AG04449 (cell line): ENCODE results near the gene MGAT3.

Experiments
- CTCF ChIA-PET: fragments of 350-600 bp; formaldehyde crosslinking; extraction: SDS; loops from one replicate; lab custom pipeline; 2021; ENCODE audit warnings: antibody characterized with exemption; lab: Yijun Ruan, JAX
- POLR2A ChIA-PET: fragments of 400-600, 350-600 bp; formaldehyde crosslinking; extraction: SDS; loops from one replicate; lab custom pipeline; 2020; ENCODE audit warnings: antibody characterized with exemption, inconsistent platforms; lab: Yijun Ruan, JAX
- DNase-seq: peaks from one replicate; pipeline ENCODE4 v3.0.0-alpha.2; 2010; ENCODE audit warnings: low read depth, low spot score
- H3K4me3 ChIP-seq: 2 replicates; pipeline ENCODE4 v1.5.1; 2011; ENCODE audit warnings: low read depth, mild to moderate bottlenecking, control low read depth, low read length
- CTCF ChIP-seq: IDR thresholded peaks from one replicate; pipeline ENCODE4 v1.5.1; 2011; ENCODE audit warnings: mild to moderate bottlenecking, moderate library complexity, low read length, control low read depth, inconsistent platforms; ENCODE audit not compliant: insufficient read depth; ENCODE audit errors: missing control alignments

MGAT3 gene

GRCh38 chr22:39463931-39464390 lies 7.1 kb downstream of the MGAT3 start:
- H3K4me3 ChIP-seq = no peak overlapping the region
- no peak for DNase-seq
- TF ChIP-seq CTCF = no peak
- POLR2A ChIA-PET = no interaction called here
- CTCF ChIA-PET = interaction anchor here (1.5 to 1.6 kb wide), 2 partner anchors 26 to 30 kb away, joined by 3 to 7 read pairs; no protein-coding TSS in a partner anchor

GRCh38 chr22:39466228-39467006 lies 9.6 kb downstream of the MGAT3 start:
- no peak for TF ChIP-seq CTCF
- ChIA-PET POLR2A (no interaction called here), CTCF (interaction anchor here (0.6 to 1.3 kb wide), 2 partner anchors 28 to 64 kb away, joined by 3 to 6 read pairs; no protein-coding TSS in a partner anchor)
- DNase-seq = no peak
- no peak overlapping the region for H3K4me3 ChIP-seq

GRCh38 chr22:39467390-39467895 lies 10.6 kb downstream of the MGAT3 start:
- TF ChIP-seq CTCF = no peak
- CTCF ChIA-PET = no interaction called here
- no peak for DNase-seq
- no peak overlapping the region for H3K4me3 ChIP-seq
- POLR2A ChIA-PET = no interaction called here

- no peak overlapping the region for H3K4me3 ChIP-seq
- no peak for DNase-seq
- CTCF ChIA-PET = interaction anchor here (1.7 kb wide), 1 partner anchor 61 kb away, joined by 4 read pairs; no protein-coding TSS in a partner anchor
- TF ChIP-seq CTCF = no peak
- POLR2A ChIA-PET = no interaction called here
Observed at GRCh38 chr22:39468487-39469325, 11.9 kb downstream of the MGAT3 start.

- CTCF ChIA-PET = interaction anchor here (1.7 kb wide), 1 partner anchor 60 kb away, joined by 4 read pairs; no protein-coding TSS in a partner anchor
- POLR2A ChIA-PET = interaction anchor here (1.5 kb wide), 1 partner anchor 9 kb away, joined by 3 read pairs; no protein-coding TSS in a partner anchor
- TF ChIP-seq CTCF = no peak
- H3K4me3 ChIP-seq = no peak overlapping the region
- DNase-seq = no peak
Observed at GRCh38 chr22:39469326-39469680, 12.5 kb downstream of the MGAT3 start.
